ENCODE data around the gene TP53I11. TPM values are rescaled to one million over a fixed set of nuclear protein-coding genes. Genes with fewer than 3 reads are reported as not detected.

The TP53I11 gene
- total RNA-seq, 3 donors from 2014 or later (not counting 1 experiment from before 2014, with no cell fraction given), result 3.7 to 13.9 (median 9.2) TPM

DNA sequence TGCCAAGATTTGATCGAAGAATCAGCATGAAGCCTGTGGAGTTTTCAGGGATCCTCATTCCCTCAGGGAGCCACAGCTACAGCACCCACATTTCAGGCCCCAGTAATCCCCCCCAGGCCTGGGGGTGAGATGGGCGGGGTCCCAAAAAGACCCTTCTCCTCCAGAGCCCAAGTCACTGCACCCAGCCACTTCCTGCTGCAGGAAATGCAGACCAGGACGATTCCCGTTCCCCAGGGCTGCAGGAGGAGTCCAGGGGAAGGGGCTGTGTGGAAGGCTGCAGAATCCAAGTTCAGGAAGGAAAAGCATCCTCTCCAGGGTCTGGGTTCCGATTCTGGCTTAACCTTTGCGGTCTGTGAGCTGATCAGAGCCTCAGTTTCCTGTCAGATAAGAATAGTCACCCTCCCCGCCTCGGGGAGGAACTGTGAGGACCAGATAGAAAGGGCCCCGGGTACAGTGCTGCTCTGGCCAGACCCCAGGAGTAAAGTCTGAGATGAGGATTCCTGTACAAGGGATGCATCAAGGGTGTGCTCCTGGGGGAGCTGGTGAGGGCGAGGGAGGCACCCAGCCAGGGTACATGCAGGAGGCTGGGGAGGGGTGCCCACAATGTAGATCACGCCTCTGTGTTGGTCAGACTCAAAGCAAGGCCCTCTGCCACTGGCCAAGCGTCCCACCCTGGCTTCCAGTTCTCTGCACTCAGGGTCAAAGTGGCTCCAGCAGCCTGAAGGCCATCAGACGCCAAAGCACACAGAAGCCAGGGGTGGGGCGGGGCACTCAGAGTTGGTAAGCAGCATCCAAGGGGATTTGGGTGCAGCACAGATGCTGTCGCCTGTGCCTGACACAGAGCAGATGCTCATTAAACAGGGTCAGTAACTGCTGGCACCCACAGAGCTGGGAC lies 30.1 kb upstream of the TP53I11 start:
- no peaks in the 10 kb centered on the region for H3K36me3 ChIP-seq (ENCODE audit: control insufficient read depth, insufficient read depth, low read length)
- DNase-seq (no peak), ATAC-seq (peak in 1 of 3 donors; percentile 23)
- no peaks in the 10 kb centered on the region for H3K9me3 ChIP-seq (ENCODE audit: control insufficient read depth, insufficient read depth, low read length)
- intact Hi-C loops (cut with micrococcal nuclease), result no loop called here
- H3K4me1 ChIP-seq (ENCODE audit: control insufficient read depth, insufficient read depth, low read length), result peaks cover 57% of the 10 kb centered on the region
- Mint-ChIP-seq H3K4me3 (peak overlapping the region; percentile 14), H3K27me3 (ENCODE audit: low read depth in 2 of 2) (peaks cover 0 to 2% of the 10 kb centered on the region in 2 donors), H3K4me1 (peaks cover 26 to 40% of the 10 kb centered on the region in 2 donors), H3K9me3 (no peaks in the 10 kb centered on the region), H3K36me3 (no peaks in the 10 kb centered on the region), H3K27ac (no peak overlapping the region)
- no peak overlapping the region for H3K4me3 ChIP-seq (ENCODE audit: low read length)
- WGBS (ENCODE audit: insufficient coverage), result 45% methylated on average over 14 of the region's 15 CpGs
- TF ChIP-seq, protein P1, sequence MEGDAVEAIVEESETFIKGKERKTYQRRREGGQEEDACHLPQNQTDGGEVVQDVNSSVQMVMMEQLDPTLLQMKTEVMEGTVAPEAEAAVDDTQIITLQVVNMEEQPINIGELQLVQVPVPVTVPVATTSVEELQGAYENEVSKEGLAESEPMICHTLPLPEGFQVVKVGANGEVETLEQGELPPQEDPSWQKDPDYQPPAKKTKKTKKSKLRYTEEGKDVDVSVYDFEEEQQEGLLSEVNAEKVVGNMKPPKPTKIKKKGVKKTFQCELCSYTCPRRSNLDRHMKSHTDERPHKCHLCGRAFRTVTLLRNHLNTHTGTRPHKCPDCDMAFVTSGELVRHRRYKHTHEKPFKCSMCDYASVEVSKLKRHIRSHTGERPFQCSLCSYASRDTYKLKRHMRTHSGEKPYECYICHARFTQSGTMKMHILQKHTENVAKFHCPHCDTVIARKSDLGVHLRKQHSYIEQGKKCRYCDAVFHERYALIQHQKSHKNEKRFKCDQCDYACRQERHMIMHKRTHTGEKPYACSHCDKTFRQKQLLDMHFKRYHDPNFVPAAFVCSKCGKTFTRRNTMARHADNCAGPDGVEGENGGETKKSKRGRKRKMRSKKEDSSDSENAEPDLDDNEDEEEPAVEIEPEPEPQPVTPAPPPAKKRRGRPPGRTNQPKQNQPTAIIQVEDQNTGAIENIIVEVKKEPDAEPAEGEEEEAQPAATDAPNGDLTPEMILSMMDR (IDR thresholded peaks at IDR 0.05), result no peak
- H3K27ac ChIP-seq (ENCODE audit: low read length), result no peak overlapping the region
- H3K27me3 ChIP-seq (ENCODE audit: control insufficient read depth, insufficient read depth, low read length), result no peaks in the 10 kb centered on the region

DNA sequence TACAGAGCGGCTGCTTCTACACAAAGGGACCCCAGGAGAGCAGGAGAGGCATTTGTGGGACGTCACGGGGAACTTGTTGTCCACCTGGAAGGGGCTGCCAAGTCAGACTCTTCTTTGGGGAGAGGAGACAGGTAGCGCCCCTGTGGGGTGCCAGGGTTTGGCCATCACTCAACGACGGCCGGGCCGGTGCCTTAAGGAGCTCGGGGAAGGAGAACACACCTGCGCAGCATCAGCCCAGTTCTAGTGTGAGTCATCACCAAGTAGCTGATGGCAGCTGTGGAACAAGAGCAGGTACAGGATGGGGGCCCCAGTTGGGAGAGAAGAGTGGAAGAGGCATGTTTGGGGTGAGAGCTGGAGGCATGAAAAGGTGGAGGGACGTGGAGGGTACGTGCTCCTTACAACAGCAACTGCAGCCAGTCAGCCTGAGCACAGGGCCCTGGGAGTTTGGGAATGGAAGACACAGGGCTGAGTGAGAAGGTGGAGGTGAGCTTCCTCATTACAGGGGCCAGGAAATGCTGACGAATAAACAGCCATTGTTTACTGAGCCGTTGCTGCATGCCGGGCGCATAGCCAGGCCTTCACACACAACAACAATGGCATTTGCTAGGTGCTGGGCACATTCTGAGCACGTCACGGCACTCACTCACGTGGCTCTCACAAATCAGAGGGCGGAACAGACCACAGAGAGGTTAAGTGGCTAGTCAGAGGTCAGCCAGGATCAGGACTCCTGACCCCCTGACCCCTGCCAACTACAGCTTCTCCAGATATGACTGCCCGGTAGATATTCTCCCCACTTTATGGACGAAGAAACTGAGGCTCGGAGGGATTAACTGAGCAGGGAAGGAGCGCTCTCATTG lies 29.1 kb upstream of the TP53I11 start:
- Mint-ChIP-seq H3K4me3 (peak overlapping the region; percentile 17), H3K36me3 (no peaks in the 10 kb centered on the region), H3K9me3 (no peaks in the 10 kb centered on the region), H3K4me1 (peaks cover 35 to 40% of the 10 kb centered on the region in 2 donors), H3K27me3 (ENCODE audit: low read depth in 2 of 2) (peaks cover 0 to 2% of the 10 kb centered on the region in 2 donors), H3K27ac (peak overlapping the region in 1 of 2 donors; percentile 42)
- Histone ChIP-seq H3K27ac (ENCODE audit: low read length) (no peak overlapping the region), H3K4me1 (ENCODE audit: control insufficient read depth, insufficient read depth, low read length) (peaks cover 66% of the 10 kb centered on the region), H3K27me3 (ENCODE audit: control insufficient read depth, insufficient read depth, low read length) (no peaks in the 10 kb centered on the region), H3K9me3 (ENCODE audit: control insufficient read depth, insufficient read depth, low read length) (no peaks in the 10 kb centered on the region), H3K36me3 (ENCODE audit: control insufficient read depth, insufficient read depth, low read length) (no peaks in the 10 kb centered on the region), H3K4me3 (ENCODE audit: low read length) (no peak overlapping the region)
- TF ChIP-seq, protein P1 (IDR thresholded peaks at IDR 0.05), result no peak
- DNase-seq (no peak), ATAC-seq (no peak)
- 85% methylated on average over 24 of the region's 24 CpGs for WGBS (ENCODE audit: insufficient coverage)
- intact Hi-C loops (cut with micrococcal nuclease), result no loop called here

DNA sequence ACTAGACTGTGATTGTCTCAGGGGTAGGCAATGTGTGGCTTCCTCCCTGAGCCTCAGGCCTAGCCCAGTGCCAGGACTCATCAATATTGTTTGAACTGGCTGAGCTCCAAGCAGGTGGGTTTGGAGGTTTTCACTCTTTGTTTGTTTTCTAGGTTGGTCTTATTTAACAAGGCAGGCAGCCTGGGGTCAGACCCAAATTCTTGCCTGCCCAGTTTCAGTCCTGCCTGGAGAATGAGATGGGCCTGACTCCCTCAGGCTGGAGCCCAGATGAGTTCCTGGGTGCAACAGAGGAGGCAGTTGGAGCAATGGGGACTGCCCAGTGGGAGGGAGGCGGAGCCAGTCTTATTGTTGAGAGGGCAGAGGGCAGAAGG lies 28.3 kb upstream of the TP53I11 start:
- intact Hi-C loops (cut with micrococcal nuclease), result no loop called here
- Mint-ChIP-seq H3K27me3 (ENCODE audit: low read depth in 2 of 2) (peaks cover 0 to 2% of the 10 kb centered on the region in 2 donors), H3K4me1 (peaks cover 43% of the 10 kb centered on the region in 2 donors), H3K9me3 (no peaks in the 10 kb centered on the region), H3K27ac (no peak overlapping the region), H3K4me3 (peak overlapping the region; percentile 17), H3K36me3 (no peaks in the 10 kb centered on the region)
- Histone ChIP-seq H3K4me1 (ENCODE audit: control insufficient read depth, insufficient read depth, low read length) (peaks cover 73% of the 10 kb centered on the region), H3K27ac (ENCODE audit: low read length) (no peak overlapping the region), H3K4me3 (ENCODE audit: low read length) (no peak overlapping the region), H3K9me3 (ENCODE audit: control insufficient read depth, insufficient read depth, low read length) (no peaks in the 10 kb centered on the region), H3K36me3 (ENCODE audit: control insufficient read depth, insufficient read depth, low read length) (no peaks in the 10 kb centered on the region), H3K27me3 (ENCODE audit: control insufficient read depth, insufficient read depth, low read length) (no peaks in the 10 kb centered on the region)
- DNase-seq (peak in 1 of 2 donors; percentile 21), ATAC-seq (no peak)
- TF ChIP-seq, protein P1 (IDR thresholded peaks at IDR 0.05), result no peak
- 100% methylated on average over 1 of the region's 1 CpG for WGBS (ENCODE audit: insufficient coverage)

Measured in natural killer cell (primary cell).